GM21526 (cell line): ENCODE results near the gene HEATR5B.

Source experiments
- ATAC-seq: cut with Tn5 transposase; IDR thresholded peaks from one replicate; pipeline ENCODE4 v1.9.1; 2021; ENCODE audit warnings: moderate library complexity; ENCODE audit not compliant: unreplicated experiment, low FRiP score

HEATR5B gene

DNA sequence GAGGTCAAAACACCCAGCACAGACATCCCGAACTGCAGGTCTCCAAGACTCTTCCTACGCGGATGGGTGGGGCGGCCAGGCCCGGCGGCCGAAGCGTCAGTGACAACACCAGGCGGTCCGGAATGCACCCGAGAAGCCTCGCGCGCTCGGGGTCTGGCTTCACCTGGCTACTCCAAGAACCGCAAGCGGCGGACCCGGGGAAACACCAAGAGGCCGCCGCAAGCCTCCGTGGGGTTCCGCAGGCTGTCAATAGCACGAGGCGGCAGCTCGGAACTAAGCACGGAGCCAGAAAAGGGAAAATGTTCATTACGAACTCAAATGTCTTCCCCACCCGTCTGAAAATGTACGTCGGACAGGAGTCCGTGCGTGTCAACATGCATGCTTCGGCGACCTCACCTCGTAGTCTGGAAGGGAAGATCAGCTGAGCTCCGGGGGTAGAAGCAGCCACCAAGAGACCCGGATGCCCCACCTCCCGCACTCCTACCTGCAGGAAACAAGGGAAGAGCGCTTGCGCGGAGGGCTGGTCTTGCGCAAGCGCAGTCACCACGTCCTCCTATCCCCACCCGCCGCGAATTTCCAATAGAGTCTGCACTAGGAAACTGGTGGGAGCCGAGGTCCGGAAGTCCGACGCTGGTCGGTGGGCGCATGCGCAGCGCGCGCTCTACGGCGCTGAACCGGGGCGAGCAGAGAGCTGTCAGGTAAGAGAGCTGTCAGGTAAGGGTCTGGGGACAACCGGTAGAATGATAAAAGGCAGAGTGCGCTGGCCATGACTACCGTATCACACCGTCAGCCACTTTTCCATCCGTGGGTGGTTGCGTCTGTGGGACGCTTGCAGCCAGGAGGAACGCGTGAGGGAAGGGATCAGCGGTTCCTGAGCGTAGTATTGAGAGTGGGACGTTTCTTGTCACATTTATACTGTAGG is at the start of gene HEATR5B, which contains the start of gene GPATCH11:
HEATR5B (minus strand) TSS at position 500 of the 922 bp plus-strand sequence. CDS start 958 bp downstream, outside the sequence.
GPATCH11 (plus strand) TSS at position 646 of the 922 bp plus-strand sequence. CDS start 3,864 bp downstream, outside the sequence.
- peak; percentile 63 for ATAC-seq

GRCh38 chr2:37132914-37133313 is 48.7 kb upstream of the HEATR5B start:
- ATAC-seq = no peak

DNA sequence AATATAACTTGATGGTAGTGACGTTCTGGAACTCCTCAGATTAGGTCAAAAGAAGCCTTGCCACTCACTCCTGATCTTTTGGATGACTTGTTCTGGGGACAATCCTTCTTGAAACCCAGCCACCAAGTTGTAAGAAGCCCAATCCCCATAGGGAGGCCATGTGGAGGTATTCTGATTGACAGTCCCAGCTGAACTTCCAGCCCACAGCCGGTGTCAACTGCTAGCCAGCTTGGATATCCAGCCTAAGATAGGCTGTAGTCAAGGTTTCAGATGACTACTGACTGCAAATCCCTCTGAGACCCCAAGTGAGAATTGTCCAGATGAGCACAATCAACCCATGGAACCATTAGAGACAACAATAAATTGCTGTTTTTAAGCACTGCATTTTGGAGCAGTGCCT is 41.2 kb upstream of the HEATR5B start:
- ATAC-seq = no peak

DNA sequence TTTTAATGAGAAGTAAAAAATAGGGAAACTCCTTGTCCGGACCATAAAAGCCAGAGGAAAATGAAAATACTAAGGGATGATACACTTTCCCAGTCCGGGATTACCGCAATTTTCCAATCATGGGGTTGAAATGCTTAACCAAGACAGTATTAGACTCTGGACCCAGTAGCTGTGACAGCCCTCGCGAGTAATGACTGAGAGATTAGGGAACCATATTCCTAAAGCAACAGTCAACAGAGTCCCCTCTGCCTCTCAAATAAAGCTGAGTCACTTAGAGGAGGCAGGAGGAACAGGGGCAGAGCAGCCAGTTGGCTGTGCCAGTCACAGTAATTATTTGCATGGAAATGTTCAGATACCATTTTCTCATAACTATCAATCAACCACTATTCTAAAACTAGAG is 35.0 kb upstream of the HEATR5B start:
- ATAC-seq = no peak

DNA sequence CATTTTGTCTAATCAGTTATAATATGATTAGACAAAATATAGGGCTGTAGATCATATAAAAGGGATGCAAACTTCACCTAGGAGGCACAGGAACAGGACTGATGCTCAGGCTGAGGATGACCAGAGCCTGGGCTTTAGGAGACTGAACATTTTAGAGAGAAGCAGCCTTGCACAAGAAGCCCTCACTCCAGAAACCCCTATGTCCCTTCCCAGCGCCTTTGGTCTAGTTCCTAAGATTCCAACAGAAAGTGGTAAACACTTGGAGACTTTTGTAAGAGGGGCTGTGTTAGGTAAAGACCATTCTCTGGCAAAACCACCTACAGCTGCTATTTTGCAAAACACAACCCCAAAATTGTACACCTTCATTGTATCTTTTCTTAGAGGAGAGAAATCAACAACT is 33.4 kb upstream of the HEATR5B start:
- no peak for ATAC-seq

DNA sequence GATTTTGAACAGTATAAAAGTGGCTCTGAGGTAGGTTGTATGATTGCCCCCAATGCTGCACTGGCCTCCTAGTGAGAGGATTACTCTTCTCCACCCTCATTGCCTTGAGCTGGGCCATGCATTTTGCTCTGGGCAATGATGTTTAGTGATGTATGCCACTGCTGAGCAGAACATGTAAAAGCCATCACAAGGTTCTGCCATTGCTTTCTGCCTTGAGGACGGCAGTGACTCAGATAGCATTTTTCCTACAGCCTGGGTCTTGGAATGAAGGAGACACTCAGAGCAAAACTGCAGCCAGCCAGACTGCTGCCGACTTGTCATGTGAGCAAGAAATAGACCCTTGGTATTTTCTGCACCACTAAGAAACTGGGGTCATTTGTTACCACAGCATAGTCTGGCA is 27.8 kb upstream of the HEATR5B start:
- ATAC-seq = no peak

DNA sequence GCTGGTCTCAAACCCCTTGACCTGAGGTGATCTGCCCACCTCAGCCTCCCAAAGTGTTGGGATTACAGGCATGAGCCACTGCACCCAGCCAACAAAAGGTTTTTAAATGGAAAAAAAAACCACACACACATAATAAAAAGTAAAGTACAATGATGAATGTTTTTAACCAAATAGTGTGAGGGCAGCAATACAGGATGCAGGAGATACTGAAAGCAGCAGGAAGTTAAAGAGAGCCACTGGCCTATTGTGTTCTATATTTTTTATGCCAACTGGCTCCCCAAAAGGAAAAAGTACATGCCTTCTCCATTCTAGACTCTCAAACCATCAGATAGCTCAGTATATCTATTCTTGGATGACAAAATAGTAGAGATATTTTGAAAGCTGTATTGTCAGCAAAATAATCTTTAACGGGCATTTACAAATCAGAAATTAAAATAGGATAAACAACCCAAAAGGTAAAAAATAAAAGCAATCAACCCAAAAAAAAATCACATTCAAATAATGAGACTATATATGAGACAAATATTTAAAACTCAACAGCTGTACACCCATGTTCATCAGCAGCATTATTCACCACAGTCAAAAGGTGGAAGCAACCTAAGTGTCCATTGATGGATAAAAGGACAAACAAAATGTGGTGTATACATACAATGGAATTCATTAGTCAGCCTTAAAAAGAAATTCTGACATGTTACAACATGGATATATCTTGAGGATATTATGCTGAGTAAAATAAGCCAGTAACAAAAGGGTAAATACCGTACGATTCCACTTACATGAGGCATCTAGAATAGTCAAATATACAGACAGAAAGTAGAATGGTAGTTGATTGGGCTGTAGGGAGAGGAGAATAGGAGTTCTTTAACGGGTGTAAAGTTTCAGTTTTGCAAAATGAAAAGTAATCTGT is 26.4 kb upstream of the HEATR5B start:
- ATAC-seq = no peak

GRCh38 chr2:37109523-37109922 is 25.4 kb upstream of the HEATR5B start:
- ATAC-seq = no peak

DNA sequence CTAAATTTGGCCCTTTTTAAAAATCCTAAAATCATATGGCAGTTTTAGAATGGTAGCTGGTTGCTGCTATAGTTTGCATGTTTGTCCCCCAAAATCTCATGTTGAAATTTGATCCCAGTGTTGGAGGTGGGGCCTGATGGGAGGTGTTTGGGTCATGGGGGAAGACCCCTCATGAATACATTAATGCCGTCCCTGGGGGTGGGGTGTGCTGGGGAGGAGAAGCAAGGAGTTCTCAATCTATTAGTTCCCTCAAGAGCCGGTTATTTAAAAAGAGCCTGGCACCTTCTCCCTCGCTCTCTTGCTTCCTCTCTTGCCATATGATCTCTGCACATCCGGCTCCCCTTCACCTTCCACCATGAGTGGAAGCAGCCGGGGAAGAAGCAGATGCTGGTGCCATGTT is 21.0 kb upstream of the HEATR5B start:
- ATAC-seq = no peak

- no peak for ATAC-seq
Observed at GRCh38 chr2:37104178-37104577, 20.0 kb upstream of the HEATR5B start.

GRCh38 chr2:37102588-37102987 is 18.4 kb upstream of the HEATR5B start:
- no peak for ATAC-seq

- ATAC-seq = no peak
Observed at GRCh38 chr2:37100054-37100453, 15.9 kb upstream of the HEATR5B start.

DNA sequence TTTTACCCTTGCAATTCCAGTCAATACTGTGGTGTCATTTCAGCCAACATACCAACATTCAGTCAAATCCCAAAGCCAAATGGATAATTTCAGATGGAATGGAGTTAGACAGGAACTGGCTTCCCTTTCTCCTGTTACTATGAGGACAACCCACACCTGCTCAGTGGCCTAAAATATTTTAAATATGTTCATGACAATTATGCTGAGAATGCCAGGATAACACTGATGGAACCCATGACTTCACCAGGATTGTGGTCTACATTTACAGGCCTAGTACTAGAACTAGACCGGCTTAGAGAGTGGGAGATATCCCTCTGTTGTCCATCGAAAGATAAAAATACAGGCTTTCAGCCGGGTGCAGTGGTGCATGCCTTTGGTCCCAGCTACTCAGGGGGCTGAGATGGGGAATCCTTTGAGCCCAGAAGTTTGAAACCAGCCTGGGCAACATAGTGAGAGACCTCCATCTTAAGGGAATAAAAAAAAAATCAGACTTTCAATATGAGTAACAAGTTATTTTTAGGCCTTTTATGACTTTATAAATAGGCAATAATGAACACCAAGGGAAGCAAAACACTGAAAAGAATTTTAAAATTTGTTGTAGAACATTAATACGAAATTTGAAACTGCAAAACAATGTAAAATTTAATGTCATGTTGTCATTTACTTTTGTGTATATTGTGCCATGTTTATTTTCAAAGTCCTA is 14.4 kb upstream of the HEATR5B start:
- no peak for ATAC-seq

DNA sequence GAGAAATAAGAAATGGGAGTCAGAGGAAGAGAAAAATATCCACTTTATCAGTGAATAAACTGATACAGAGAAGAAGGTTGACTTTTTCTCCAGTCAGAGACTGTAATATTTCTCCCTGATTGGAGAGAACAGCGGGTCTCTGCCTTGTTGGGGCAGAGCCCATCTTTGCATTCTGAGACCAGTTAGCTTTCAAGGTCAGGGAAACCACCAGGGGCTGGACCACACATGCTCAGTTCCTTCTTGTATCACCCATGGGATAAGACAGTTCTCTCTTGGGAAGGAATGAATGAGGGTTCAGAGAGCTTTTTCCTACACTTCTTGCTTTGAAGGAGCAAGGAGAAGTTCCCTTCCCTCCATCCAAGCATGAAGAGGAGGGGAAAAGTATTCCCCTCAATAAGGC is 12.4 kb upstream of the HEATR5B start:
- no peak for ATAC-seq

DNA sequence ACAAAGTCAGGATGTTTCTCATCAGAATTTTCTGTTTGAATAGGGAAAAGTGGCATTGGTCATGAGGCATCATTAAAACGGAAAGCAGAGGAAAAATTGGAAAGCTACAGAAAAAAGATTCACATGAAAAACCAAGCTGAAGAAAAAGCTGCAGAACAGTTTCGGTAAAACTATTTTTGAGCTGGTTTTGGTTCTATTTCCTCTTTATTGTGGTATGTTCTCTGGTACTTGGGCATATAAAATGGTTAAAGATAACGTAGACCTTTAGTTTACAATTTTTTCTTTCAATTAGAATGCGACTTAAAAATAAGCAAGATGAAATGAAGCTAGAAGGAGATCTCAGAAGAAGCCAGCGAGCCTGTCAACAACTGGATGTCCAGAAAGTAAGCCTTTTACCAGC is 7.7 kb upstream of the HEATR5B start:
- no peak for ATAC-seq

GRCh38 chr2:37090019-37090477 is 5.9 kb upstream of the HEATR5B start:
- peak; percentile 75 for ATAC-seq

GRCh38 chr2:37085731-37086147 is 1.6 kb upstream of the HEATR5B start:
- ATAC-seq = no peak

DNA sequence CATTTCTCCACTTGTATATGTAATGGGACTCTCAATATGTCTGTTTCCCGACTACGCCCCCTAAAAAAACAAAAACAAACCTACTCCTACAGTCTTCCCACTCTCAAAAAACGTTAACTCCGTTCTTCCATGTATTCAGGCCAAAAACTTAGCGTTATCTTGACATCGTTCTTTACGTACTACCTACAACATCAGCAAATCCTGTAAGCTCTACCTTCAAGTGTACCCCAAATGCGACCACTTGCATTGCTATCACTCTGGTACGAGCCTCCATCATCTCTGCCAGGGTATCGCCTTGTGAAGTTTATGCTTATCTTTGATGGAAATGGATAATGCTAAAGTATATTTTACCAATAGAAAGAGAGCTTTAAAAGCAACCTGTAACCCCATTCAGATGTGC is 625 bp upstream of the HEATR5B start:
- ATAC-seq = no peak

GRCh38 chr2:37080689-37081088 is 3.5 kb downstream of the HEATR5B start:
- ATAC-seq = no peak

GRCh38 chr2:37080266-37080665 is 3.9 kb downstream of the HEATR5B start:
- no peak for ATAC-seq
